Hepatocyte (in vitro differentiated cells): ENCODE results near the gene UGP2. TPM values are rescaled to one million over a fixed set of nuclear protein-coding genes. Genes with fewer than 3 reads are reported as not detected.
"Not testable (repeated sequence)": the region's sequence is repeated elsewhere in the genome, so short reads cannot be mapped to it uniquely, and the experiment has no call there.

ENCODE experiments used
- DNase-seq: peaks from one replicate; pipeline ENCODE4 v3.0.0-alpha.2; 2016; ENCODE audit warnings: low spot score
- H2AFZ ChIP-seq: fragments of 200-600 bp; sonication (generic); 2 replicates; pipeline ENCODE4 v1.6.0; 2016; ENCODE audit warnings: antibody characterized with exemption, mild to moderate bottlenecking
- H3K27ac ChIP-seq: fragments of 200-600 bp; sonication (generic); 2 replicates; pipeline ENCODE4 v1.5.1; 2016; ENCODE audit warnings: mild to moderate bottlenecking
- H3K27me3 ChIP-seq: fragments of 200-600 bp; sonication (generic); 2 replicates; pipeline ENCODE4 v1.6.1; 2016
- H3K36me3 ChIP-seq: fragments of 200-600 bp; sonication (generic); replicated peaks from 2 replicates; pipeline ENCODE4 v1.5.1; 2016; ENCODE audit warnings: low read depth; ENCODE audit not compliant: insufficient read depth
- H3K4me1 ChIP-seq: fragments of 200-600 bp; sonication (generic); 2 replicates; pipeline ENCODE4 v1.5.1; 2016; ENCODE audit warnings: mild to moderate bottlenecking, moderate library complexity; ENCODE audit not compliant: insufficient read depth
- H3K4me2 ChIP-seq: fragments of 200-600 bp; sonication (generic); 2 replicates; pipeline ENCODE4 v1.6.0; 2016
- H3K4me3 ChIP-seq: fragments of 200-600 bp; sonication (generic); 2 replicates; pipeline ENCODE4 v1.5.1; 2016; ENCODE audit warnings: mild to moderate bottlenecking
- H3K79me2 ChIP-seq: fragments of 200-600 bp; sonication (generic); 2 replicates; pipeline ENCODE4 v1.6.0; 2017; ENCODE audit warnings: mild to moderate bottlenecking
- H3K9me2 ChIP-seq: fragments of 200-600 bp; sonication (generic); replicated peaks from 2 replicates; pipeline ENCODE4 v1.6.0; 2017; ENCODE audit warnings: mild to moderate bottlenecking; ENCODE audit not compliant: insufficient read depth
- H3K9me3 ChIP-seq: fragments of 200-600 bp; sonication (generic); 2 replicates; pipeline ENCODE4 v1.5.1; 2016; ENCODE audit warnings: low read depth, mild to moderate bottlenecking
- H4K20me1 ChIP-seq: fragments of 200-600 bp; sonication (generic); 2 replicates; pipeline ENCODE4 v1.6.0; 2016; ENCODE audit warnings: mild to moderate bottlenecking; ENCODE audit not compliant: insufficient read depth, poor library complexity, severe bottlenecking
- CTCF ChIP-seq: fragments of 200-600 bp; sonication (generic); IDR thresholded peaks from 2 replicates; pipeline ENCODE4 v1.5.1; 2016; ENCODE audit warnings: antibody characterized with exemption, mild to moderate bottlenecking; ENCODE audit not compliant: poor library complexity
- EZH2 ChIP-seq: fragments of 200-600 bp; sonication (generic); IDR thresholded peaks from 2 replicates; pipeline ENCODE4 v1.6.1; 2016; ENCODE audit warnings: antibody characterized with exemption, mild to moderate bottlenecking, borderline replicate concordance
- EZH2phosphoT487 ChIP-seq: fragments of 200-600 bp; sonication (generic); IDR thresholded peaks from one replicate; pipeline ENCODE4 v1.6.1; 2018; ENCODE audit warnings: antibody characterized with exemption, mild to moderate bottlenecking, low read depth, moderate library complexity; ENCODE audit not compliant: unreplicated experiment, severe bottlenecking
- WGBS: methylation state at CpG from one replicate; pipeline ENCODE4 v1.1.6; 2016; ENCODE audit warnings: low lambda C conversion rate; ENCODE audit errors: missing lambda C conversion rate; 5-methylcytosine and 5-hydroxymethylcytosine counted together
- polyA plus RNA-seq: library from polyadenylated mRNA; unstranded; fragments of >200 nt; fragmentation: Nextera tagmentation; extraction: Ambion mirVana; gene quantifications from 2 replicates; pipeline ENCODE4 v1.2.1, GENCODE V29; 2016
- total RNA-seq: library from RNA; depleted of rRNA; stranded (reverse); fragments of >200 nt; gene quantifications from 2 replicates; pipeline ENCODE4 v1.2.3, GENCODE V29; 2014

Gene UGP2
- total and polyA plus RNA-seq, 2 experiments from 2014 or later, result 273 to 322 TPM

GRCh38 chr2:63796796-63797195 lies 44.9 kb upstream of the UGP2 start:
- H3K79me2 ChIP-seq, result no peaks in the 10 kb centered on the region
- H3K9me3 ChIP-seq, result no peaks in the 10 kb centered on the region
- no peak overlapping the region for H2AFZ ChIP-seq
- DNase-seq, result no peak
- H3K36me3 ChIP-seq, result no peaks in the 10 kb centered on the region
- H3K4me1 ChIP-seq, result no peaks in the 10 kb centered on the region
- no peak overlapping the region for H3K27ac ChIP-seq
- no peaks in the 10 kb centered on the region for H3K27me3 ChIP-seq
- no peaks in the 10 kb centered on the region for H4K20me1 ChIP-seq
- no peaks in the 10 kb centered on the region for H3K9me2 ChIP-seq
- WGBS, result 98% methylated on average over 3 of the region's 3 CpGs
- no peak for TF ChIP-seq EZH2phosphoT487
- TF ChIP-seq EZH2, result no peak
- no peak for TF ChIP-seq CTCF
- no peak overlapping the region for H3K4me2 ChIP-seq
- no peak overlapping the region for H3K4me3 ChIP-seq

- Histone ChIP-seq H2AFZ (no peak overlapping the region), H3K9me3 (no peaks in the 10 kb centered on the region), H3K27me3 (no peaks in the 10 kb centered on the region), H3K79me2 (no peaks in the 10 kb centered on the region), H3K27ac (no peak overlapping the region), H3K36me3 (no peaks in the 10 kb centered on the region), H3K4me2 (no peak overlapping the region), H4K20me1 (no peaks in the 10 kb centered on the region), H3K4me3 (no peak overlapping the region), H3K9me2 (no peaks in the 10 kb centered on the region), H3K4me1 (no peaks in the 10 kb centered on the region)
- DNase-seq, result no peak
- TF ChIP-seq EZH2phosphoT487 (no peak), EZH2 (no peak), CTCF (no peak)
- 94% methylated on average over 6 of the region's 6 CpGs for WGBS
These were observed 40.2 kb upstream of the UGP2 start for GRCh38 chr2:63801455-63801854.

- Histone ChIP-seq H3K27me3 (no peaks in the 10 kb centered on the region), H3K9me2 (no peaks in the 10 kb centered on the region), H3K4me1 (no peaks in the 10 kb centered on the region), H3K9me3 (no peaks in the 10 kb centered on the region), H3K4me3 (no peak overlapping the region), H4K20me1 (no peaks in the 10 kb centered on the region), H3K4me2 (no peak overlapping the region), H3K79me2 (no peaks in the 10 kb centered on the region), H2AFZ (no peak overlapping the region), H3K27ac (no peak overlapping the region), H3K36me3 (no peaks in the 10 kb centered on the region)
- no peak for DNase-seq
- TF ChIP-seq EZH2phosphoT487 (no peak), CTCF (no peak), EZH2 (no peak)
These were observed 36.3 kb upstream of the UGP2 start for GRCh38 chr2:63805412-63805811.

GRCh38 chr2:63808036-63808435 lies 33.7 kb upstream of the UGP2 start:
- not testable (repeated sequence) for H3K4me1 ChIP-seq, H3K9me2 ChIP-seq, H3K36me3 ChIP-seq, H3K4me3 ChIP-seq, DNase-seq, H4K20me1 ChIP-seq, H3K4me2 ChIP-seq, H2AFZ ChIP-seq, H3K79me2 ChIP-seq, H3K27ac ChIP-seq, H3K27me3 ChIP-seq, H3K9me3 ChIP-seq
- no CpG with 5 or more reads among the region's 6 CpGs for WGBS

- not testable (repeated sequence) for H3K36me3 ChIP-seq, H3K9me3 ChIP-seq, H3K27me3 ChIP-seq, H2AFZ ChIP-seq, H3K4me3 ChIP-seq, DNase-seq, H3K79me2 ChIP-seq, H3K27ac ChIP-seq, H4K20me1 ChIP-seq, H3K4me2 ChIP-seq, H3K4me1 ChIP-seq, H3K9me2 ChIP-seq
- WGBS, result 99% methylated on average over 13 of the region's 29 CpGs
These were observed 32.8 kb upstream of the UGP2 start for GRCh38 chr2:63808911-63809310.
